H1 (cell line): ENCODE measurements around the gene CCDC38. TPM values are rescaled to one million over a fixed set of nuclear protein-coding genes. Genes with fewer than 3 reads are reported as not detected.

Experiments used
- CTCF ChIA-PET: fragments of 300-600 bp; sonication (Branson Sonifier 250); formaldehyde crosslinking; loops from one replicate; lab custom pipeline; 2021; ENCODE audit not compliant: partially characterized antibody; lab: Charles Lee
- POLR2A ChIA-PET: fragments of 300-600 bp; sonication (Branson Sonifier 250); formaldehyde crosslinking; loops from one replicate; lab custom pipeline; 2021; ENCODE audit warnings: inconsistent platforms; ENCODE audit not compliant: partially characterized antibody; lab: Charles Lee
- DNase-seq, 2 experiments: peaks; one replicate each; pipeline versions ENCODE4 v3.0.0 to v3.0.0-alpha.2; 2010 to 2022; ENCODE audit warnings: low spot score in 2 of 2, low read depth in 1 of 2, mixed read lengths in 1 of 2
- FAIRE-seq: peaks from 2 replicates; lab custom pipeline; 2011; peaks lifted over from hg19 to GRCh38; lab: Jason Lieb, UNC
- H2AFZ ChIP-seq: 2 replicates; pipeline ENCODE4 v1.8.1; 2012; ENCODE audit warnings: low read length, inconsistent platforms
- H2AK5ac ChIP-seq: 2 replicates; pipeline ENCODE4 v1.6.1; 2013; ENCODE audit warnings: low read depth, low read length
- H2BK120ac ChIP-seq: replicated peaks from 2 replicates; pipeline ENCODE3; 2013; ENCODE audit warnings: low read depth, low read length, inconsistent platforms
- H2BK12ac ChIP-seq: 2 replicates; pipeline ENCODE4 v1.6.1; 2013; ENCODE audit warnings: low read depth, low read length
- H2BK15ac ChIP-seq: 2 replicates; pipeline ENCODE4 v1.6.1; 2013; ENCODE audit warnings: low read length
- H2BK20ac ChIP-seq: 2 replicates; pipeline ENCODE4 v1.6.1; 2013; ENCODE audit warnings: low read length
- H2BK5ac ChIP-seq: 2 replicates; pipeline ENCODE4 v1.6.1; 2013; ENCODE audit warnings: low read depth, low read length
- H3K14ac ChIP-seq: 2 replicates; pipeline ENCODE4 v1.6.1; 2013; ENCODE audit warnings: inconsistent platforms; ENCODE audit not compliant: insufficient read length
- H3K18ac ChIP-seq: 2 replicates; pipeline ENCODE4 v1.6.1; 2013; ENCODE audit warnings: low read length; ENCODE audit errors: extremely low read depth
- H3K23ac ChIP-seq: 2 replicates; pipeline ENCODE4 v1.6.1; 2013; ENCODE audit warnings: inconsistent platforms; ENCODE audit not compliant: insufficient read length
- H3K23me2 ChIP-seq: 2 replicates; pipeline ENCODE4 v1.6.1; 2013; ENCODE audit warnings: low read depth, low read length
- H3K27ac ChIP-seq: 2 replicates; pipeline ENCODE4 v1.6.1; 2011; ENCODE audit warnings: low read depth, low read length, inconsistent platforms
- H3K27me3 ChIP-seq, 4 experiments: replicated peaks in 1 of 4; 1 replicate in 1 of 4; 2 replicates in 3 of 4; pipeline versions ENCODE4 v1.6.1 to v1.8.1; 2011 to 2013; ENCODE audit warnings: low read length in 3 of 4, mild to moderate bottlenecking in 3 of 4, inconsistent platforms in 2 of 4, mixed read lengths in 2 of 4, moderate library complexity in 1 of 4; ENCODE audit not compliant: control insufficient read depth in 3 of 4, insufficient read depth in 3 of 4; ENCODE audit errors: extremely low read depth in 1 of 4
- H3K36me3 ChIP-seq, 4 experiments: 2 replicates each; pipeline versions ENCODE4 v1.6.1 to v1.8.1; 2011 to 2013; ENCODE audit warnings: mild to moderate bottlenecking in 4 of 4, low read length in 3 of 4, moderate library complexity in 2 of 4, control low read depth in 1 of 4, inconsistent platforms in 1 of 4; ENCODE audit not compliant: insufficient read depth in 4 of 4, control insufficient read depth in 2 of 4
- H3K4ac ChIP-seq: replicated peaks from 2 replicates; pipeline ENCODE3; 2013; ENCODE audit warnings: low read length, low read depth, mixed read lengths, inconsistent platforms; ENCODE audit not compliant: insufficient read length
- H3K4me1 ChIP-seq, 4 experiments: replicated peaks in 1 of 4; 1 replicate in 1 of 4; 2 replicates in 3 of 4; pipeline versions ENCODE4 v1.6.1 to v1.8.1; 2011 to 2013; ENCODE audit warnings: low read length in 3 of 4, inconsistent platforms in 2 of 4, mixed read lengths in 1 of 4; ENCODE audit not compliant: insufficient read depth in 4 of 4, control insufficient read depth in 3 of 4
- H3K4me2 ChIP-seq, 2 experiments: 2 replicates each; pipeline versions ENCODE4 v1.6.1 to v1.8.1; 2011 to 2013; ENCODE audit warnings: low read depth in 2 of 2, low read length in 2 of 2, control low read depth in 1 of 2, inconsistent platforms in 1 of 2, mild to moderate bottlenecking in 1 of 2; ENCODE audit not compliant: insufficient read depth in 1 of 2
- H3K4me3 ChIP-seq, 4 experiments: fragments of 200-600, 300-600 bp in 1 of 4; sonication (generic), shearing (Covaris generic), sonication (Bioruptor Twin) in 1 of 4; 2 replicates each; pipeline versions ENCODE4 v1.5.1 to v1.8.1; 2011 to 2016; ENCODE audit warnings: low read length in 4 of 4, low read depth in 3 of 4, control low read depth in 2 of 4, inconsistent platforms in 2 of 4, mild to moderate bottlenecking in 2 of 4, mixed read lengths in 1 of 4, moderate library complexity in 1 of 4; ENCODE audit not compliant: insufficient read depth in 2 of 4; ENCODE audit errors: extremely low read depth in 1 of 4
- H3K56ac ChIP-seq: replicated peaks from 2 replicates; pipeline ENCODE3; 2013; ENCODE audit warnings: low read depth, mild to moderate bottlenecking, mixed read lengths, low read length, inconsistent platforms; ENCODE audit not compliant: insufficient read length
- H3K79me1 ChIP-seq: 2 replicates; pipeline ENCODE4 v1.6.1; 2013; ENCODE audit warnings: low read depth, low read length, control low read depth
- H3K79me2 ChIP-seq, 2 experiments: 2 replicates each; pipeline versions ENCODE4 v1.6.1 to v1.8.1; 2012 to 2013; ENCODE audit warnings: low read length in 2 of 2, mild to moderate bottlenecking in 2 of 2, inconsistent platforms in 1 of 2; ENCODE audit not compliant: insufficient read depth in 2 of 2, control insufficient read depth in 1 of 2
- H3K9ac ChIP-seq, 4 experiments: replicated peaks in 1 of 4; 1 replicate in 1 of 4; 2 replicates in 3 of 4; pipeline versions ENCODE4 v1.6.1 to v1.8.1; 2011 to 2013; ENCODE audit warnings: low read depth in 3 of 4, low read length in 3 of 4, control low read depth in 2 of 4, mild to moderate bottlenecking in 2 of 4, moderate library complexity in 2 of 4, inconsistent platforms in 1 of 4; ENCODE audit errors: extremely low read depth in 1 of 4
- H3K9me3 ChIP-seq, 2 experiments: 2 replicates each; pipeline versions ENCODE4 v1.6.1 to v1.8.1; 2012 to 2013; ENCODE audit warnings: mild to moderate bottlenecking in 2 of 2, moderate library complexity in 2 of 2, control low read depth in 1 of 2, inconsistent platforms in 1 of 2, low read depth in 1 of 2, low read length in 1 of 2, mixed read lengths in 1 of 2; ENCODE audit not compliant: insufficient read depth in 2 of 2
- H4K20me1 ChIP-seq, 2 experiments: replicated peaks in 1 of 2; 2 replicates each; pipeline versions ENCODE3 to v1.8.1; 2011 to 2013; ENCODE audit warnings: inconsistent platforms in 2 of 2, low read length in 2 of 2, mild to moderate bottlenecking in 1 of 2; ENCODE audit not compliant: insufficient read depth in 2 of 2, control insufficient read depth in 1 of 2
- H4K5ac ChIP-seq: 2 replicates; pipeline ENCODE4 v1.6.1; 2013; ENCODE audit warnings: low read length, low read depth, mixed read lengths, inconsistent platforms; ENCODE audit not compliant: insufficient read length
- H4K8ac ChIP-seq: 2 replicates; pipeline ENCODE4 v1.8.0; 2013; ENCODE audit warnings: mild to moderate bottlenecking, moderate library complexity, low read length, inconsistent platforms; ENCODE audit not compliant: insufficient read depth; ENCODE audit errors: extremely low read depth
- H4K91ac ChIP-seq: replicated peaks from 2 replicates; pipeline ENCODE3; 2013; ENCODE audit warnings: low read length, mixed read lengths, inconsistent platforms; ENCODE audit not compliant: insufficient read length
- CBX5 ChIP-seq: fragments of 300-800, 300-1000 bp; sonication (generic); IDR thresholded peaks from 2 replicates; pipeline ENCODE4 v1.7.1; 2016; ENCODE audit warnings: antibody characterized with exemption, low read length, low read depth
- WGBS, 2 experiments: shearing (Covaris generic) in 1 of 2; methylation state at CpG; one replicate each; pipeline versions ENCODE4 v1.1.6 to v1.1.7; 2013 to 2015; ENCODE audit warnings: low lambda C conversion rate in 2 of 2, mixed read lengths in 2 of 2, inconsistent platforms in 1 of 2, low coverage in 1 of 2, missing lambda C conversion rate in 1 of 2; ENCODE audit not compliant: insufficient replicate concordance in 2 of 2, insufficient coverage in 1 of 2, insufficient read length in 1 of 2; ENCODE audit errors: extremely low coverage in 1 of 2, missing lambda C conversion rate in 1 of 2; 5-methylcytosine and 5-hydroxymethylcytosine counted together
- polyA plus RNA-seq, 7 experiments: library from polyadenylated mRNA; depleted of rRNA in 3 of 7; stranded (reverse) in 5 of 7; unstranded in 2 of 7; fragments of >200 nt in 5 of 7; fragments of 200-250 nt in 2 of 7; gene quantifications; 1 replicate in 5 of 7; 2 replicates in 1 of 7; 4 replicates in 1 of 7; pipeline versions ENCODE4 v1.2.1 to v1.2.3, GENCODE V29; 2011 to 2013; ENCODE audit warnings: missing spikeins in 2 of 7, mixed read lengths in 2 of 7
- total RNA-seq: library from RNA; stranded (reverse); fragmentation: NEBNext Ultra II Directional; extraction: Animal tissue kit (Norgen Biotek cat#: 25700); gene quantifications from 2 replicates; pipeline ENCODE4 v1.2.1, GENCODE V29; 2021

CCDC38 gene
- total and polyA plus RNA-seq, 2 of the 8 experiments (the other 6 are each of a cell fraction or from before 2014, with no cell fraction given), result not detected

DNA sequence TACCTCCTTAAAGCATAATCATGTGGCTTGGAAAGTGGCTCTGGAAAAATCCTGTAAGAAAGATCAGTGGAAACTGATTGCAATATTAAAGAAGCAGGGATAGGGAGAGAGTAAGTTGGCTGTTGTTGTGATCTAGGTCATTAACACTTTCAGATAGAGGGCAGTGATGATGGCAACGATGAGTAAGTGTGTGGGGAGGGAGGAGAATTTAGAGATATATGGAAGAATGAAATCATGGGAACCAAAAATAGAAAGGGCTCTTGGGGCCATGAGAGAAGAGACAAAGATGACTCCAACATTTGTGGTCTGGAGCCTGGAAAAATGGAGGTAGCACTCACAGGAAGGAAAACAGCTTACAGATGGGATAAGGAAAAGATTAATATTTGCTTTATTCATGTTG lies 60.3 kb downstream of the CCDC38 start:
- Histone ChIP-seq H3K18ac (no peak overlapping the region), H4K8ac (no peak overlapping the region), H3K9ac (no peak overlapping the region), H3K36me3 (no peaks in the 10 kb centered on the region; a peak in 1 of 8 replicates), H3K79me1 (no peaks in the 10 kb centered on the region), H2BK20ac (no peak overlapping the region), H3K79me2 (no peaks in the 10 kb centered on the region), H3K14ac (no peak overlapping the region), H2BK120ac (no peak overlapping the region), H3K56ac (no peak overlapping the region), H4K20me1 (no peaks in the 10 kb centered on the region), H3K4me1 (no peaks in the 10 kb centered on the region), H3K27ac (no peak overlapping the region), H3K4me2 (no peak overlapping the region), H2AK5ac (no peak overlapping the region), H2BK5ac (no peak overlapping the region), H3K4ac (no peak overlapping the region), H3K9me3 (peaks cover 5 to 11% of the 10 kb centered on the region in 2 experiments; a peak in 3 of 4 replicates), H3K4me3 (no peak overlapping the region), H3K23ac (no peak overlapping the region), H2AFZ (no peak overlapping the region), H3K23me2 (no peaks in the 10 kb centered on the region), H2BK12ac (no peak overlapping the region), H4K5ac (no peak overlapping the region), H2BK15ac (no peak overlapping the region), H3K27me3 (no peaks in the 10 kb centered on the region), H4K91ac (no peak overlapping the region)
- FAIRE-seq (no peak), DNase-seq (no peak)
- TF ChIP-seq CBX5, result no peak
- ChIA-PET POLR2A (interaction anchor here (1.2 to 1.4 kb wide), 2 partner anchors 10 to 22 kb away, joined by 3 read pairs; no protein-coding TSS in a partner anchor), CTCF (interaction anchor here (1.3 to 1.7 kb wide), 2 partner anchors 37 to 116 kb away, joined by 4 to 8 read pairs; no protein-coding TSS in a partner anchor)
- WGBS, 2 experiments, result 88 to 100% methylated on average over 1 of the region's 1 CpG
